Measurements from ENCODE around the gene PRKD1.

The PRKD1 gene

DNA sequence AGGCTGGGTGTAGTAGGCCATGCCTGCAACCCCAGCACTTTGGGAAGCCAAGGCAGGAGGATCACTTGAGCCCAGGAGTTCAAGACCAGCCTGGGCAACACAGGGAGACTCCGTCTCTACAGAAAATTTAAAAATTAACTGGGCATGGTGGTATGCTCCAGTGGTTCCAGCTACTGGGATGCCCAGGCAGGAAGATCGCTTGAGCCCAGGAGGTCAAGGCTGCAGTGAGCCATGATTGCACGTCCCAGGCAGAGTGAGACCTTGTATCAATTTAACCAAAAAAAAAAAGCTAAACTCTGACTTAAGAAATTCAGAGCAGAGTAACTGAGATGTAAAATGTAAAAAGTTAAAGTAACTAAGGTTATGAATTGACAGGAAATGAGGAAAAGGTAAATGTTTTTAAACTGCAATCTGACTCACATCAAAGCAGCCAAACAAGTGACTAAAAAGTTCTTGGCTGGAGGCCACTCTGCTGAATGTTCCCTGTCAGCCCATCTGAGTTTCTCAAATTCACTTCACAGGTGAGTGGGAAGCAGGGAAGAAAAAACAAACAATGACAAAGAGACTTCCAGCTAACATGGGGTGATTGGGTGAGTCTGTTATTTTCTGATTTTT is 21.3 kb downstream of the PRKD1 start:
- no peak for TF ChIP-seq CTCF (IDR thresholded peaks at IDR 0.05; ENCODE audit: poor library complexity, severe bottlenecking)
- Histone ChIP-seq H3K36me3 (ENCODE audit: low read depth) (no peaks in the 10 kb centered on the region), H3K27me3 (ENCODE audit: insufficient read depth, poor library complexity, severe bottlenecking) (no peaks in the 10 kb centered on the region), H3K4me1 (ENCODE audit: insufficient read depth, poor library complexity, severe bottlenecking) (peaks cover 18% of the 10 kb centered on the region), H3K4me3 (ENCODE audit: severe bottlenecking) (no peak overlapping the region), H3K9me3 (ENCODE audit: severe bottlenecking) (no peaks in the 10 kb centered on the region), H3K27ac (ENCODE audit: poor library complexity, severe bottlenecking) (peak overlapping the region; percentile 70)
- no peak for DNase-seq (ENCODE audit: low spot score)
- ATAC-seq (ENCODE audit: low read depth), result peak; percentile 97

GRCh38 chr14:29905543-29905942 is 22.1 kb downstream of the PRKD1 start:
- peaks cover 18% of the 10 kb centered on the region for H3K4me1 ChIP-seq (ENCODE audit: insufficient read depth, poor library complexity, severe bottlenecking)
- H3K36me3 ChIP-seq (ENCODE audit: low read depth), result no peaks in the 10 kb centered on the region
- H3K9me3 ChIP-seq (ENCODE audit: severe bottlenecking), result no peaks in the 10 kb centered on the region
- no peak for TF ChIP-seq CTCF (IDR thresholded peaks at IDR 0.05; ENCODE audit: poor library complexity, severe bottlenecking)
- H3K27ac ChIP-seq (ENCODE audit: poor library complexity, severe bottlenecking), result peak overlapping the region; percentile 70
- no peak overlapping the region for H3K4me3 ChIP-seq (ENCODE audit: severe bottlenecking)
- H3K27me3 ChIP-seq (ENCODE audit: insufficient read depth, poor library complexity, severe bottlenecking), result no peaks in the 10 kb centered on the region
- ATAC-seq (ENCODE audit: low read depth) (no peak), DNase-seq (ENCODE audit: low spot score) (no peak)

GRCh38 chr14:29900609-29901350 is 26.9 kb downstream of the PRKD1 start:
- Histone ChIP-seq H3K36me3 (ENCODE audit: low read depth) (no peaks in the 10 kb centered on the region), H3K27ac (ENCODE audit: poor library complexity, severe bottlenecking) (no peak overlapping the region), H3K4me1 (ENCODE audit: insufficient read depth, poor library complexity, severe bottlenecking) (peaks cover under 1% of the 10 kb centered on the region), H3K27me3 (ENCODE audit: insufficient read depth, poor library complexity, severe bottlenecking) (no peaks in the 10 kb centered on the region), H3K4me3 (ENCODE audit: severe bottlenecking) (no peak overlapping the region), H3K9me3 (ENCODE audit: severe bottlenecking) (no peaks in the 10 kb centered on the region)
- ATAC-seq (ENCODE audit: low read depth), result no peak
- no peak for TF ChIP-seq CTCF (IDR thresholded peaks at IDR 0.05; ENCODE audit: poor library complexity, severe bottlenecking)
- no peak for DNase-seq (ENCODE audit: low spot score)

DNA sequence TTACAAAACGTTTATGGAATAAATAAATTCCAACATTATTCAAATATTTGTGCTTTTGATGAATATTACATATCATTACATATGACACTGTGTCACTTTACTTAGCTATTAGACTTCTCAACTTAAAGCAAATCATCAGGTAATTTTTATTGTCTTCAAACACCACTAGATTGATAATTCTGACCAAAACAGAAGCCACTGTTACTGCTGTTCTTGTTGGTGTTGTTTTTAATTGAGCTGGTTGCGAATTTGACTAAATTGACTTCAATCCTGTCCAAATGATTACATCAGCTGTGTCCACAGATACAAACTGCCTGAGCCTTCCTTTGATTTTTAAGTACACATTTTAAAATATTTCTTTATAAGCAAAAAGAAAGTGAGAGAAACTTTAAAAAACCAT is 29.2 kb downstream of the PRKD1 start:
- H3K4me1 ChIP-seq (ENCODE audit: insufficient read depth, poor library complexity, severe bottlenecking), result no peaks in the 10 kb centered on the region
- no peak for TF ChIP-seq CTCF (IDR thresholded peaks at IDR 0.05; ENCODE audit: poor library complexity, severe bottlenecking)
- DNase-seq (ENCODE audit: low spot score), result no peak
- peaks cover 3% of the 10 kb centered on the region for H3K27me3 ChIP-seq (ENCODE audit: insufficient read depth, poor library complexity, severe bottlenecking)
- no peak overlapping the region for H3K4me3 ChIP-seq (ENCODE audit: severe bottlenecking)
- H3K27ac ChIP-seq (ENCODE audit: poor library complexity, severe bottlenecking), result no peak overlapping the region
- no peaks in the 10 kb centered on the region for H3K9me3 ChIP-seq (ENCODE audit: severe bottlenecking)
- H3K36me3 ChIP-seq (ENCODE audit: low read depth), result no peaks in the 10 kb centered on the region
- ATAC-seq (ENCODE audit: low read depth), result no peak

GRCh38 chr14:29897181-29897580 is 30.5 kb downstream of the PRKD1 start:
- no peak for TF ChIP-seq CTCF (IDR thresholded peaks at IDR 0.05; ENCODE audit: poor library complexity, severe bottlenecking)
- H3K36me3 ChIP-seq (ENCODE audit: low read depth), result no peaks in the 10 kb centered on the region
- H3K4me1 ChIP-seq (ENCODE audit: insufficient read depth, poor library complexity, severe bottlenecking), result no peaks in the 10 kb centered on the region
- no peak overlapping the region for H3K4me3 ChIP-seq (ENCODE audit: severe bottlenecking)
- ATAC-seq (ENCODE audit: low read depth), result no peak
- H3K27ac ChIP-seq (ENCODE audit: poor library complexity, severe bottlenecking), result no peak overlapping the region
- peaks cover 3% of the 10 kb centered on the region for H3K27me3 ChIP-seq (ENCODE audit: insufficient read depth, poor library complexity, severe bottlenecking)
- H3K9me3 ChIP-seq (ENCODE audit: severe bottlenecking), result no peaks in the 10 kb centered on the region
- no peak for DNase-seq (ENCODE audit: low spot score)

Data from RWPE2 (cell line).